CD4-positive, alpha-beta T cell treated with Interleukin-10 for 1 hour (primary cell): ENCODE measurements around the gene CTDNEP1.

Experiments
- DNase-seq: peaks from one replicate; pipeline ENCODE4 v3.0.0-alpha.2; 2020

The CTDNEP1 gene

GRCh38 chr17:7226721-7227710 lies 24.5 kb downstream of the CTDNEP1 start:
- DNase-seq = no peak

- DNase-seq = no peak
Observed at GRCh38 chr17:7225711-7226331, 25.7 kb downstream of the CTDNEP1 start.

- no peak for DNase-seq
Observed at GRCh38 chr17:7224661-7225111, 26.8 kb downstream of the CTDNEP1 start.

GRCh38 chr17:7224110-7224509 lies 27.4 kb downstream of the CTDNEP1 start:
- no peak for DNase-seq

GRCh38 chr17:7223375-7223774 lies 28.2 kb downstream of the CTDNEP1 start:
- no peak for DNase-seq

GRCh38 chr17:7222972-7223292 lies 28.6 kb downstream of the CTDNEP1 start:
- DNase-seq = no peak

GRCh38 chr17:7222093-7222971 lies 29.2 kb downstream of the CTDNEP1 start:
- no peak for DNase-seq

- no peak for DNase-seq
Observed at GRCh38 chr17:7221278-7222092, 30.0 kb downstream of the CTDNEP1 start.

- peak; percentile 71 for DNase-seq
Observed at GRCh38 chr17:7220593-7221277, 30.8 kb downstream of the CTDNEP1 start.

- DNase-seq = peak; percentile 82
Observed at GRCh38 chr17:7219812-7220592, 31.5 kb downstream of the CTDNEP1 start, which contains the start of the genes ACADVL and DLG4. Gene ACADVL (plus strand): TSS chr17:7219938. CDS start chr17:7219985, 47 bp downstream. Gene DLG4 (minus strand): TSS chr17:7219836.

- no peak for DNase-seq
Observed at GRCh38 chr17:7219229-7219811, 32.2 kb downstream of the CTDNEP1 start.

- DNase-seq = no peak
Observed at GRCh38 chr17:7218758-7219157, 32.8 kb downstream of the CTDNEP1 start.

- no peak for DNase-seq
Observed at GRCh38 chr17:7218166-7218565, 33.4 kb downstream of the CTDNEP1 start.

- no peak for DNase-seq
Observed at GRCh38 chr17:7217113-7217987, 34.2 kb downstream of the CTDNEP1 start.

GRCh38 chr17:7216242-7217112 lies 35.1 kb downstream of the CTDNEP1 start:
- no peak for DNase-seq

- DNase-seq = no peak
Observed at GRCh38 chr17:7215652-7216180, 35.8 kb downstream of the CTDNEP1 start.

GRCh38 chr17:7215136-7215638 lies 36.3 kb downstream of the CTDNEP1 start:
- DNase-seq = no peak
